ENCODE results near the gene OR2A14. TPM values are rescaled to one million over a fixed set of nuclear protein-coding genes. Genes with fewer than 3 reads are reported as not detected.
"Not testable (repeated sequence)": the region's sequence is repeated elsewhere in the genome, so short reads cannot be mapped to it uniquely, and the experiment has no call there.

OR2A14 gene, protein sequence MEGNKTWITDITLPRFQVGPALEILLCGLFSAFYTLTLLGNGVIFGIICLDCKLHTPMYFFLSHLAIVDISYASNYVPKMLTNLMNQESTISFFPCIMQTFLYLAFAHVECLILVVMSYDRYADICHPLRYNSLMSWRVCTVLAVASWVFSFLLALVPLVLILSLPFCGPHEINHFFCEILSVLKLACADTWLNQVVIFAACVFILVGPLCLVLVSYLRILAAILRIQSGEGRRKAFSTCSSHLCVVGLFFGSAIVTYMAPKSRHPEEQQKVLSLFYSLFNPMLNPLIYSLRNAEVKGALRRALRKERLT
- total RNA-seq (2014; rRNA removed; shearing (Covaris generic); ENCODE audit: low replicate concordance), result not detected in 2 replicates

DNA sequence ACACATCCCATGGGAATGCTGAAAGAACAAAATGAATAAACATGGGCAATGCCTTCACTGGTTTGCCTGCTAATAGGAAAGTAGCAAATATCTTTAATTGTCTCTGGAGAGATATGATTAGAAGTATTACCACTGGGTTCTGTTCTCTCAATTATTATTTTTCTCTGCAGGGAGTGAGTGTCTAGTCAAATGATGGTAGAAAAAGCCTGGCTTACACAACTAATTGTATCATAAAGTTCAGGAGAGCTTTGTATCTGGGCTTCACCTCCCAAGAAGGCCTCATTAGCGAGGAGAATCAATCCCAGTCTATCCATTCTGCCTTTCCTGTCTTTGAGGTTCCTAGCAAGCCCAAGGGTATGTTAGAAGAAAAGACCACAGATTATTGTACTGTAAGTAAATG is at the start of gene OR2A14:
Gene OR2A14, plus strand, starts transcription at position 301 of the 400 bp plus-strand sequence. CDS start 5,937 bp downstream, outside the sequence.
- DNase-seq (ENCODE audit: low read depth), result no peak
- in situ Hi-C loops (cut with HindIII; ENCODE audit: low pct_unique_long_range_greater_than_20kb, low sequenced_read_pairs), result no loop called here

- in situ Hi-C loops (cut with HindIII; ENCODE audit: low pct_unique_long_range_greater_than_20kb, low sequenced_read_pairs), result no loop called here
- no peak for DNase-seq (ENCODE audit: low read depth)
Measured at GRCh38 chr7:144074374-144074773, 48.6 kb upstream of the OR2A14 start.

DNA sequence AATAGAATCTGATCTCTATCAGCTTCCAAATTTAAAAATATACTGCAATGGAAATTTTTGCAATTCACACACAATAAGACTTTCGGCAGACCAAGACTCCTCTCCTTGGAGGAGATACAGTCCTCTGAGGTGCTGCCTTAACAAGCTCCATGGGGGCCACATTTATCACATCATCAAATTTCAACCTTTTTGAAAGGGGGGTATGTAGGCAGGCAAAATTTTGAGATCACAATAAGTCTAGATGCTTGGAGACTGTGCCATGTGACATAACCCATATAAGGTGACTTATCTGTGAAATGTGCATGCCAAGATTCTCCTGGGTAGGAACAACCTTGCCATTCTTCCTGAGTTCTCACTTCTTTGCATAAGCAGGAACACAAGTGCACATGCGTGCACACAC is 37.0 kb upstream of the OR2A14 start, which contains the start of gene OR2A12:
Gene OR2A12, plus strand, starts transcription at position 301 of the 400 bp plus-strand sequence. CDS start 8,830 bp downstream, outside the sequence.
- DNase-seq (ENCODE audit: low read depth), result no peak
- in situ Hi-C loops (cut with HindIII; ENCODE audit: low pct_unique_long_range_greater_than_20kb, low sequenced_read_pairs), result no loop called here

DNA sequence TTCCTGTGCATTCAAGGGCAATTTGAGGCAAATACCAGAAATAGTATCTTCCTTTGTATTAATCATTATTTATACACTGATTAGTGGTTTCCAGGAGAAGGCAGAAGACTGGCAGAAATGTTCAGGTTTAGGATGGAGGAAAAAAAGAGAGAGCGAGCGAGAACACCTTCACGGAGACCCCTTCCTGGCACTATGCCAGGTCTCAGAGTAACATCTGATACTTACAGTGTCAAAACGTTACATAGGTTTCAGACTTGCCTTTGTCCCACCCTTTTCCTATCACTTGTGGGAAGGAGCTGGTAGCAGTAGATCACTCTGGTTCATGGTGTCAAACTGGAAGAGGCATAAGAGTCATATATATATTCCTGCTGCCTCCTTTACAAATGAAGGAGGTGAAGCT is 36.2 kb upstream of the OR2A14 start:
- in situ Hi-C loops (cut with HindIII; ENCODE audit: low pct_unique_long_range_greater_than_20kb, low sequenced_read_pairs), result no loop called here
- no peak for DNase-seq (ENCODE audit: low read depth)

DNA sequence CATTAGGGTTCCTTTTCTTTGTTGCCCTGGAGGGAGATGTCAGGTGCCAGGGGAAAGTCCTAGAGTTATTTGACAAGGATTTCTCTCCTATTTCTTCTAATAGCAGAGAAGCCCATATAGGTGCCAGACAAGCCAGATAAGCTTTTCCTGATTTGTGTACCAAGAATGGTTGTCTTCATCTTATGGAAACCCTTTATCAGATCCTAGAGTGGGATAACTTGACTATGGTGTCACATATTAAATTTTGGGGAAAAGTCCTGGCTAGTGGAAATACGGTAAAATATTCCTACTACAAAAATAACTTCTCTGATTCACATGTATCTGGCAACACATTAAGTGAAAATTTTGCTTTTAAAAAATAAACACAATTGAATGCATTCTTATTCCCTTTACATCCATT is 35.7 kb upstream of the OR2A14 start:
- in situ Hi-C loops (cut with HindIII; ENCODE audit: low pct_unique_long_range_greater_than_20kb, low sequenced_read_pairs), result no loop called here
- no peak for DNase-seq (ENCODE audit: low read depth)

DNA sequence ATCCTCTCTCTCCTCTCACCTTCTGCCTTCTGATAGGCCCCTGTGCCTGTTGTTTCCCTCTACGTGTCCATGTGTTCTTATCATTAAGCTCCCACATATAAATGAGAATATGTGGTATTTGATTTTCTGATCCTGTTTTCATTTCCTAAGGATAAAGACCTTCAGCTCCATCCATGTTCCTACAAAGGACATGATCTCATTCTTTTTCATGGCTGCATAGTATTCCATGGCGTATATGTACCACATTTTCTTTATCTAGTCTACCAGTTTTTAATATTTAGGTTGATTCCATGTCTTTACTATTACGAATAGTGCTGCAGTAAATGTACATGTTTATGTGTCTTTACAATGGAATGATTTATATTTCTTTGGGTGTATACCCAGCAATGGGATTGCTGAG is 32.3 kb upstream of the OR2A14 start:
- no peak for DNase-seq (ENCODE audit: low read depth)
- in situ Hi-C loops (cut with HindIII; ENCODE audit: low pct_unique_long_range_greater_than_20kb, low sequenced_read_pairs), result no loop called here

DNA sequence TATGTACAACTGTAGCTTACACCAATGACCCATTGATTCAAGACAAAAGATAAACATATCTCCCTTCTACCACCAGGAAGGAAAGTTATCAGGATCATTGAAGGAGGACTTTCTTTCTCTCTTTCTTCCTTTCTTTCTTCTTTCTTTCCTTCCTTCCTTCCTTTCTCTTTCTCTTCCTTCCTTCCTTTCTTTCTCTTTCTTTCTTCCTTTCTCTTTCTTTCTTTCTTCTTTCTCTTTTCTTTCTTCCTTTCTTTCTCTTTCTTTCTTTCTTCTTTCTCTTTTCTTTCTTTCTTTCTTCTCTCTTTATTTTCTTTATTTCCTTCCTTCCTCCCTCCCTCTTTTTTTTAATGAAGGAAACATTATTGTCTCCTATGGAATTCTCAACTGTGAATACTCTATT is 24.2 kb upstream of the OR2A14 start:
- in situ Hi-C loops (cut with HindIII; ENCODE audit: low pct_unique_long_range_greater_than_20kb, low sequenced_read_pairs), result no loop called here
- no peak for DNase-seq (ENCODE audit: low read depth)

DNA sequence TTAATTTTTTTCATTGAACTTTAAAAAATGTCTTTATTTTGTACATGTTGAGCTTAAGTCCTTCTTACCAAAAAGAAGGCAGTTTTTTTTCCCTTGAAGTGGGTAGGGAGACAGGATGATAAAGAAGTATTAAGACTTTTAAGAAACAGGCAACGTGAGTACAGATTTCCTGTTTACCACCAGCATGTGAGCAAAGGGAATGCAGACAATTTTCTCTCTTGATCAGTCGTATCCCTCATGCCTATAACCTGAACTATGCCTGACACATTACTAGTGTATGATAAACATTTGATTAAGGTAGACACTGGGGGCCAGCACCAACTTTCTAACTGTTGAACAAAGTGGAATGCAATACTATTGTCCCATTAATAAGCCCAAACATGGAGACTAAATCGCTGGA is 22.4 kb upstream of the OR2A14 start:
- no peak for DNase-seq (ENCODE audit: low read depth)
- in situ Hi-C loops (cut with HindIII; ENCODE audit: low pct_unique_long_range_greater_than_20kb, low sequenced_read_pairs), result no loop called here

GRCh38 chr7:144102041-144102440 is 20.9 kb upstream of the OR2A14 start:
- in situ Hi-C loops (cut with HindIII; ENCODE audit: low pct_unique_long_range_greater_than_20kb, low sequenced_read_pairs), result no loop called here
- DNase-seq (ENCODE audit: low read depth), result no peak

- in situ Hi-C loops (cut with HindIII; ENCODE audit: low pct_unique_long_range_greater_than_20kb, low sequenced_read_pairs), result no loop called here
- DNase-seq (ENCODE audit: low read depth), result no peak
Measured at GRCh38 chr7:144105211-144105610, 17.8 kb upstream of the OR2A14 start.

GRCh38 chr7:144109283-144109682 is 13.7 kb upstream of the OR2A14 start, which contains the start of gene OR2A2:
OR2A2 (plus strand) TSS chr7:144109583; CDS start chr7:144109583, 0 bp downstream.
- in situ Hi-C loops (cut with HindIII; ENCODE audit: low pct_unique_long_range_greater_than_20kb, low sequenced_read_pairs), result no loop called here
- DNase-seq (ENCODE audit: low read depth), result no peak

DNA sequence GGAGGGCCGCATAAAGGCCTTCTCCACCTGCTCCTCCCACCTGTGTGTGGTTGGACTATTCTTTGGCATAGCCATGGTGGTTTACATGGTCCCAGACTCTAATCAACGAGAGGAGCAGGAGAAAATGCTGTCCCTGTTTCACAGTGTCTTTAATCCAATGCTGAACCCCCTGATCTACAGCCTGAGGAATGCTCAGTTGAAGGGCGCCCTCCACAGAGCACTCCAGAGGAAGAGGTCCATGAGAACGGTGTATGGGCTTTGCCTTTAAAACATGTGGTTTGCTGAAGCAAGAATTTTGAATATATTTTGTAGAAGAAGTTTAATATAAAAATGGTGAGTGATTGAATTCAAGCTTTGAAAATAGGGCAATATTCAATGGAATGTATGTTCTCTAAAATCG is 12.7 kb upstream of the OR2A14 start:
- in situ Hi-C loops (cut with HindIII; ENCODE audit: low pct_unique_long_range_greater_than_20kb, low sequenced_read_pairs), result no loop called here
- no peak for DNase-seq (ENCODE audit: low read depth)

DNA sequence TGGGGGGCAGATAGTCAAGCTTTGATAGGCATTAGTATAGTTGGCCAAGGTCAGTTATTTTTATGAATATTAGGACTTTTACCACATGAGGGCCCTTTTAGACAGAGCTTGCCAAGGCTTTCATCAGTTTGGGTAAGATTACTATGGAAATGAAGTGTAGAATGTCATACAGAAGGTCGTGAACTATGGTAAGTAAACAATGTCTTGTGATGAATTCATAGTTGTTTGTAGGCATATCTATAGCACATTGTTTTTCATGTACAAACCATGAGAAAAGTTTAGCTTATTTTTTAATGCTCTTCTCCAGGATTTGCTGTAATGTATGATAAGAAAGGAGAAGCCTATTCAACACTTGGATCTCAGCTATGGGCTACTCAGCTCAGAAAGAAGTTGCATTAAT is 9.3 kb upstream of the OR2A14 start:
- no peak for DNase-seq (ENCODE audit: low read depth)
- in situ Hi-C loops (cut with HindIII; ENCODE audit: low pct_unique_long_range_greater_than_20kb, low sequenced_read_pairs), result no loop called here

GRCh38 chr7:144118341-144118740 is 4.6 kb upstream of the OR2A14 start:
- in situ Hi-C loops (cut with HindIII; ENCODE audit: low pct_unique_long_range_greater_than_20kb, low sequenced_read_pairs), result no loop called here

GRCh38 chr7:144127714-144128334 is 4.8 kb downstream of the OR2A14 start:
- DNase-seq (ENCODE audit: low read depth), result peak; percentile 42
- in situ Hi-C loops (cut with HindIII; ENCODE audit: low pct_unique_long_range_greater_than_20kb, low sequenced_read_pairs), result no loop called here

More at GRCh38 chr7:144118341-144118740, 4.6 kb upstream of the OR2A14 start:
- DNase-seq (ENCODE audit: low read depth), result no peak

- in situ Hi-C loops (cut with HindIII; ENCODE audit: low pct_unique_long_range_greater_than_20kb, low sequenced_read_pairs); DNase-seq (ENCODE audit: low read depth): not testable (repeated sequence)
Measured at GRCh38 chr7:144129601-144130000, 6.6 kb downstream of the OR2A14 start.

DNA sequence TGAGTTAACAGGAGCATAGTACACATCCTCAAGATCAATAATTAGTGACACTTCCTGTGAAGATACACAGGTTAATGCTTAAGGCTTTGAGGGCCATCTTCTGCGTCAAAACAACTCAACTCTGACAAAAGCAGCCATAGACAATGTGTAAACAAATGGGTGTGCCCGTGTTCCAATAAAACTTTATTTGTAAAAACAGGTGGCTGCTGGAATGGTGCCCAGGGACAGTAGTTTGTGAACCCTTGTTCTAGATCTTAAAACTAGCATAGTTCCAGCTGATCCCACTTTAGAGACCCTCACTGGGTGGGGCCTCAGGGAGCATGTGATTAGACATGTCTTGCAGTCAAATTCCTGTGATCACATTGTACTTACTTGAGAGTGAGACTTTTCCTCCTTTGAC is 7.8 kb downstream of the OR2A14 start:
- DNase-seq (ENCODE audit: low read depth), result no peak

GRCh38 chr7:144132262-144132661 is 9.3 kb downstream of the OR2A14 start:
- in situ Hi-C loops (cut with HindIII; ENCODE audit: low pct_unique_long_range_greater_than_20kb, low sequenced_read_pairs), result no loop called here

More for the DNA sequence above, 7.8 kb downstream of the OR2A14 start:
- in situ Hi-C loops (cut with HindIII; ENCODE audit: low pct_unique_long_range_greater_than_20kb, low sequenced_read_pairs), result no loop called here

DNA sequence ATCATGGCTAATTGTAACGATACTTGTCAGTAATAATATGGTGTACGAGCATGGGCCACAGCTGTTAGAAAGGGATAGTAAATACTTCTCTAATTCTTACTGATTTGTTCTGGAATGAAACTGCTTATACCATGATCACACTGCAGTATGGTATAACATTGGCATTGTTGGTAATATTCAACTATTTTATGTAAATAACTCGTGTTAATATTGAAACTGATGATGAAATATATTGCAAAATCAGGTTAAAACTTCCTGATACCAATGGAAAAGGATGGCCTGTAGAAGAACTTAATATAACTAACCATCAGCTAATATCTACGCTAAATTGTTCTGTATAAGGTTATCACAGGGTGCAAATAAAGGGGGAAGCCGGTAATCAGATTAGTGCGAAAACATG is 10.3 kb downstream of the OR2A14 start:
- in situ Hi-C loops (cut with HindIII; ENCODE audit: low pct_unique_long_range_greater_than_20kb, low sequenced_read_pairs), result no loop called here
- DNase-seq (ENCODE audit: low read depth), result no peak

More at GRCh38 chr7:144132262-144132661, 9.3 kb downstream of the OR2A14 start:
- no peak for DNase-seq (ENCODE audit: low read depth)

Measured in Caki2 (cell line).